ENCODE data around the gene AP4B1.

DNA sequence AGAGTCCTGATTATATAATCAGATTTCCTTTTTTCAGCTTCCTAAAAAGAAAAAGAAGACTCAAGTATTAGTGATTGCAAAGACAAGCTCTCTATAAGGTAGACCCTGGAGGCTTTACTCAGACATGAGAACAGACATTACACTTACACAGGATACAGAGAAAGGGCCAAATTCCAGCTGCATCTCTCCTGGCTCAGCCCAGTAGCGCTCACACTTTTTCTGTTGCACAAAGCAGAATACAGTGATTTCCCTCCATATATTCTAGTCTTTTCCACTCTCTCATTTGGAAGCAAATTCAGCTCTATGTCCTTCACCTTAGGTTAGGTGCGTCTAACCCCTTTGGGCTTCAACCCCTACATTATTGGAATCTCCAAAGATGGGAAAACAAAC lies 48.2 kb downstream of the AP4B1 start:
- no peak for TF ChIP-seq CTCF (IDR thresholded peaks at IDR 0.05; ENCODE audit: low read length)
- no peak for TF ChIP-seq EZH2phosphoT487 (IDR thresholded peaks at IDR 0.05; ENCODE audit: low read length)
